Endometrium (tissue), 2 donors: ENCODE measurements around the gene TXLNG.
"Not testable (repeated sequence)": the region's sequence is repeated elsewhere in the genome, so short reads cannot be mapped to it uniquely, and the experiment has no call there.

Experiments
- FAIRE-seq: peaks from 2 replicates; lab custom pipeline; 2012; peaks lifted over from hg19 to GRCh38; lab: Jason Lieb, UNC
- donor health status: control.
- donor health status: control.

TXLNG gene

GRCh38 chrX:16839219-16839851 lies 53.1 kb downstream of the TXLNG start:
- no peak for FAIRE-seq

GRCh38 chrX:16839852-16840460 lies 53.7 kb downstream of the TXLNG start:
- FAIRE-seq, result no peak

- FAIRE-seq, result no peak
Measured at GRCh38 chrX:16842684-16843083, 56.4 kb downstream of the TXLNG start.

GRCh38 chrX:16843208-16843909 lies 57.1 kb downstream of the TXLNG start:
- FAIRE-seq, result no peak

GRCh38 chrX:16845686-16846085 lies 59.4 kb downstream of the TXLNG start:
- FAIRE-seq, result no peak

GRCh38 chrX:16848541-16848940 lies 62.3 kb downstream of the TXLNG start:
- FAIRE-seq, result no peak

GRCh38 chrX:16851421-16851820 lies 65.2 kb downstream of the TXLNG start:
- FAIRE-seq, result no peak

- no peak for FAIRE-seq
Measured at GRCh38 chrX:16851827-16852226, 65.6 kb downstream of the TXLNG start.

- no peak for FAIRE-seq
Measured at GRCh38 chrX:16852617-16853179, 66.4 kb downstream of the TXLNG start.

GRCh38 chrX:16853537-16853936 lies 67.3 kb downstream of the TXLNG start:
- FAIRE-seq, result no peak

- no peak for FAIRE-seq
Measured at GRCh38 chrX:16855363-16856075, 69.3 kb downstream of the TXLNG start.

- not testable (repeated sequence) for FAIRE-seq
Measured at GRCh38 chrX:16856076-16856404, 69.8 kb downstream of the TXLNG start.

- FAIRE-seq, result no peak
Measured at GRCh38 chrX:16856744-16857143, 70.5 kb downstream of the TXLNG start.

GRCh38 chrX:16862829-16863228 lies 76.6 kb downstream of the TXLNG start:
- FAIRE-seq, result no peak

- no peak for FAIRE-seq
Measured at GRCh38 chrX:16867947-16868346, 81.7 kb downstream of the TXLNG start.

- FAIRE-seq, result no peak
Measured at GRCh38 chrX:16868920-16869319, 82.7 kb downstream of the TXLNG start.

- FAIRE-seq, result no peak
Measured at GRCh38 chrX:16869393-16870094, 83.3 kb downstream of the TXLNG start.

- no peak for FAIRE-seq
Measured at GRCh38 chrX:16870095-16870861, 84.0 kb downstream of the TXLNG start, which contains the start of gene RBBP7. RBBP7 (minus strand) TSS chrX:16870362; CDS start chrX:16870053, 309 bp downstream.

- no peak for FAIRE-seq
Measured at GRCh38 chrX:16870862-16871815, 84.9 kb downstream of the TXLNG start.

- no peak for FAIRE-seq
Measured at GRCh38 chrX:16873106-16873505, 86.8 kb downstream of the TXLNG start.
